ENCODE results near the gene DMXL2. TPM values are rescaled to one million over a fixed set of nuclear protein-coding genes. Genes with fewer than 3 reads are reported as not detected.
"Not testable (repeated sequence)": the region's sequence is repeated elsewhere in the genome, so short reads cannot be mapped to it uniquely, and the experiment has no call there.

DMXL2 gene
- total RNA-seq, 1 donor from 2014 or later, result 3.7 TPM

- intact Hi-C loops (cut with micrococcal nuclease), result no loop called here
These were observed 2.7 kb upstream of the DMXL2 start for GRCh38 chr15:51625236-51625635.

GRCh38 chr15:51624022-51624421 is 1.5 kb upstream of the DMXL2 start:
- intact Hi-C loops (cut with micrococcal nuclease), result no loop called here

GRCh38 chr15:51623386-51623938 is 891 bp upstream of the DMXL2 start:
- intact Hi-C loops (cut with micrococcal nuclease), result no loop called here

GRCh38 chr15:51621936-51622603 is 501 bp downstream of the DMXL2 start:
- intact Hi-C loops (cut with micrococcal nuclease), result no loop called here

- intact Hi-C loops (cut with micrococcal nuclease), result no loop called here
These were observed 1.3 kb downstream of the DMXL2 start for GRCh38 chr15:51621155-51621765.

GRCh38 chr15:51620641-51621040 is 1.9 kb downstream of the DMXL2 start:
- intact Hi-C loops (cut with micrococcal nuclease), result no loop called here

GRCh38 chr15:51620122-51620521 is 2.4 kb downstream of the DMXL2 start:
- intact Hi-C loops (cut with micrococcal nuclease), result no loop called here

GRCh38 chr15:51619331-51620035 is 3.1 kb downstream of the DMXL2 start:
- intact Hi-C loops (cut with micrococcal nuclease), result no loop called here

GRCh38 chr15:51617886-51618285 is 4.7 kb downstream of the DMXL2 start:
- intact Hi-C loops (cut with micrococcal nuclease), result no loop called here

- intact Hi-C loops (cut with micrococcal nuclease), result no loop called here
These were observed 8.6 kb downstream of the DMXL2 start for GRCh38 chr15:51613951-51614350.

- intact Hi-C loops (cut with micrococcal nuclease), result not testable (repeated sequence)
These were observed 9.9 kb downstream of the DMXL2 start for GRCh38 chr15:51612669-51613068.

- intact Hi-C loops (cut with micrococcal nuclease), result not testable (repeated sequence)
These were observed 19.1 kb downstream of the DMXL2 start for GRCh38 chr15:51603462-51603948.

GRCh38 chr15:51603002-51603401 is 19.6 kb downstream of the DMXL2 start:
- intact Hi-C loops (cut with micrococcal nuclease), result no loop called here

GRCh38 chr15:51602484-51602883 is 20.1 kb downstream of the DMXL2 start:
- intact Hi-C loops (cut with micrococcal nuclease), result no loop called here

- intact Hi-C loops (cut with micrococcal nuclease), result no loop called here
These were observed 20.8 kb downstream of the DMXL2 start for GRCh38 chr15:51601801-51602200.

GRCh38 chr15:51600114-51600513 is 22.5 kb downstream of the DMXL2 start:
- intact Hi-C loops (cut with micrococcal nuclease), result no loop called here

GRCh38 chr15:51589881-51590568 is 32.5 kb downstream of the DMXL2 start:
- intact Hi-C loops (cut with micrococcal nuclease), result no loop called here

GRCh38 chr15:51588966-51589365 is 33.6 kb downstream of the DMXL2 start:
- intact Hi-C loops (cut with micrococcal nuclease), result no loop called here

- intact Hi-C loops (cut with micrococcal nuclease), result no loop called here
These were observed 36.6 kb downstream of the DMXL2 start for GRCh38 chr15:51585986-51586385.

- intact Hi-C loops (cut with micrococcal nuclease), result no loop called here
These were observed 41.6 kb downstream of the DMXL2 start for GRCh38 chr15:51580982-51581381.

- intact Hi-C loops (cut with micrococcal nuclease), result no loop called here
These were observed 42.2 kb downstream of the DMXL2 start for GRCh38 chr15:51580385-51580784.

- intact Hi-C loops (cut with micrococcal nuclease), result no loop called here
These were observed 43.6 kb downstream of the DMXL2 start for GRCh38 chr15:51579012-51579411.
